Panc1 (cell line): ENCODE measurements around the gene DAPK2. TPM values are rescaled to one million over a fixed set of nuclear protein-coding genes. Genes with fewer than 3 reads are reported as not detected.

Experiments used
- ATAC-seq: fragments of 200-7000 bp; cut with Tn5 transposase; 2 replicates; pipeline ENCODE4 v1.9.1; 2020; ENCODE audit warnings: mild to moderate bottlenecking, moderate library complexity
- BruUV-seq: library from RNA; stranded (reverse); fragments of 400-500 nt; replicated peaks from 2 replicates; lab custom pipeline; 2021; lab: Mats Ljungman, UMichigan
- CTCF ChIA-PET: fragments of 300-600 bp; sonication (Branson Sonifier 250); formaldehyde crosslinking; loops from one replicate; lab custom pipeline; 2022; ENCODE audit warnings: antibody characterized with exemption; lab: Charles Lee
- POLR2A ChIA-PET: fragments of 300-600 bp; sonication (Branson Sonifier 250); formaldehyde crosslinking; loops from one replicate; lab custom pipeline; 2022; ENCODE audit warnings: antibody characterized with exemption; lab: Charles Lee
- DNase-seq: peaks from one replicate; pipeline ENCODE4 v3.0.0-alpha.2; 2010; ENCODE audit warnings: low read depth, low spot score
- H3K27ac ChIP-seq: 2 replicates; pipeline ENCODE4 v1.5.1; 2011; ENCODE audit warnings: mild to moderate bottlenecking, low read length, inconsistent platforms
- H3K27me3 ChIP-seq: fragments of 200-500 bp; sonication (Bioruptor generic); 2 replicates; pipeline ENCODE4 v1.6.0; 2014; ENCODE audit warnings: low read length, inconsistent platforms; ENCODE audit not compliant: control insufficient read depth, insufficient read depth
- H3K36me3 ChIP-seq: fragments of 200-500 bp; sonication (Bioruptor generic); 2 replicates; pipeline ENCODE4 v1.5.1; 2014; ENCODE audit warnings: inconsistent platforms, mild to moderate bottlenecking, low read length, moderate library complexity; ENCODE audit not compliant: control insufficient read depth, insufficient read depth
- H3K4me1 ChIP-seq: 2 replicates; pipeline ENCODE4 v1.5.1; 2011; ENCODE audit warnings: inconsistent platforms, mild to moderate bottlenecking, low read length, moderate library complexity; ENCODE audit not compliant: control insufficient read depth, insufficient read depth
- H3K4me3 ChIP-seq, 2 experiments: 2 replicates each; pipeline ENCODE4 v1.5.1; 2011 to 2012; ENCODE audit warnings: low read depth in 2 of 2, low read length in 2 of 2, mild to moderate bottlenecking in 2 of 2, inconsistent platforms in 1 of 2, moderate library complexity in 1 of 2
- H3K9me3 ChIP-seq: fragments of 200-500 bp; sonication (Bioruptor generic); 2 replicates; pipeline ENCODE4 v1.5.1; 2014; ENCODE audit warnings: low read depth, mild to moderate bottlenecking, inconsistent platforms, low read length, moderate library complexity; ENCODE audit not compliant: control insufficient read depth, insufficient read depth
- CTCF ChIP-seq: fragments of 450-650 bp; IDR thresholded peaks from 2 replicates; pipeline ENCODE4 v1.5.1; 2017; ENCODE audit warnings: mild to moderate bottlenecking
- POLR2AphosphoS5 ChIP-seq: IDR thresholded peaks from 2 replicates; pipeline ENCODE4 v1.6.1; 2012; ENCODE audit warnings: mild to moderate bottlenecking, low read depth, low read length, moderate library complexity
- REST ChIP-seq, 2 experiments: IDR thresholded peaks; 2 replicates each; pipeline ENCODE4 v1.6.1; 2011 to 2012; ENCODE audit warnings: low read depth in 2 of 2, control low read depth in 1 of 2, low read length in 1 of 2, mild to moderate bottlenecking in 1 of 2, moderate library complexity in 1 of 2; ENCODE audit not compliant: insufficient read depth in 1 of 2
- SIN3A ChIP-seq: IDR thresholded peaks from 2 replicates; pipeline ENCODE4 v1.6.1; 2012; ENCODE audit warnings: low read depth, mild to moderate bottlenecking, low read length, moderate library complexity, borderline replicate concordance; ENCODE audit not compliant: insufficient read depth
- TCF7L2 ChIP-seq: IDR thresholded peaks from 2 replicates; pipeline ENCODE4 v1.6.1; 2011; ENCODE audit warnings: mild to moderate bottlenecking, low read depth, low read length, inconsistent platforms
- in situ Hi-C: cut with HindIII; loops from 2 replicates; pipeline ENCODE4 v1.10.0; 2016; ENCODE audit warnings: low sequenced_read_pairs, low pct_unique_long_range_greater_than_20kb
- intact Hi-C: fragments of 100-400 bp; cut with micrococcal nuclease; formaldehyde crosslinking; loops from one replicate; pipeline ENCODE4 v1.10.0; 2022; ENCODE audit not compliant: unreplicated experiment
- total RNA-seq: library from RNA; stranded (reverse); gene quantifications from one replicate; pipeline ENCODE4 v1.2.1, GENCODE V29; 2021; ENCODE audit not compliant: unreplicated experiment

The DAPK2 gene
- total RNA-seq, 1 experiment from 2014 or later, result 10.2 TPM

GRCh38 chr15:63953524-63953923, 92.8 kb downstream of the DAPK2 start:
- Histone ChIP-seq H3K27me3 (no peaks in the 10 kb centered on the region), H3K4me3 (no peak overlapping the region), H3K36me3 (no peaks in the 10 kb centered on the region), H3K4me1 (no peaks in the 10 kb centered on the region), H3K27ac (no peak overlapping the region), H3K9me3 (no peaks in the 10 kb centered on the region)
- ATAC-seq (no peak), DNase-seq (no peak)
- intact Hi-C loops (no loop called here), in situ Hi-C loops (no loop called here)
- no peak for TF ChIP-seq POLR2AphosphoS5
- no peak for TF ChIP-seq REST (IDR thresholded peaks at IDR 0.05; ENCODE audit: insufficient read depth in 1 of 2, low read depth in 2 of 2, low read length in 1 of 2)
- no peak for TF ChIP-seq TCF7L2
- TF ChIP-seq CTCF, result no peak
- TF ChIP-seq SIN3A, result no peak
- CTCF ChIA-PET, result interaction anchor here (1.3 kb wide), 1 partner anchor 8 kb away, joined by 3 read pairs; no protein-coding TSS in a partner anchor
- no TSS peak for BruUV-seq
- POLR2A ChIA-PET, result no interaction called here

- in situ Hi-C loops (no loop called here), intact Hi-C loops (no loop called here)
- no peaks in the 10 kb centered on the region for H3K4me1 ChIP-seq
- H3K4me3 ChIP-seq, result no peak overlapping the region
- BruUV-seq, result no TSS peak
- H3K9me3 ChIP-seq, result no peaks in the 10 kb centered on the region
- no peak for TF ChIP-seq CTCF
- TF ChIP-seq REST (IDR thresholded peaks at IDR 0.05; ENCODE audit: insufficient read depth in 1 of 2, low read depth in 2 of 2, low read length in 1 of 2), result no peak
- TF ChIP-seq POLR2AphosphoS5, result no peak
- no peak for TF ChIP-seq TCF7L2
- no peak for TF ChIP-seq SIN3A
- no peak overlapping the region for H3K27ac ChIP-seq
- ChIA-PET CTCF (no interaction called here), POLR2A (interaction anchor here (0.5 kb wide), 1 partner anchor 8 kb away, joined by 5 read pairs; no protein-coding TSS in a partner anchor)
- H3K36me3 ChIP-seq, result no peaks in the 10 kb centered on the region
- H3K27me3 ChIP-seq, result no peaks in the 10 kb centered on the region
- DNase-seq (no peak), ATAC-seq (no peak)
Observed at GRCh38 chr15:63950911-63951481, 95.3 kb downstream of the DAPK2 start.
